Esophagus muscularis mucosa (tissue), 3 donors: Measurements from ENCODE around the gene CATSPER4.

Experiments
- POLR2A ChIP-seq: fragments of 450-650 bp; IDR thresholded peaks from one replicate; pipeline ENCODE4 v1.6.1; 2017; ENCODE audit warnings: antibody characterized with exemption, moderate library complexity, mild to moderate bottlenecking, low read depth
- POLR2AphosphoS5 ChIP-seq, 2 donors: sonication (generic); formaldehyde crosslinking; IDR thresholded peaks; one replicate each; pipeline ENCODE4 v1.6.1; 2017; ENCODE audit warnings: antibody characterized with exemption in 2 of 2
- TF ChIP-seq, protein P1 (sequence below), 3 experiments: fragments of 200-600 bp in 2 of 3; fragments of 450-650 bp in 1 of 3; sonication (generic) in 2 of 3; IDR thresholded peaks; one replicate each; pipeline ENCODE4 v1.5.1; 2017 to 2019; ENCODE audit warnings: antibody characterized with exemption in 3 of 3, mild to moderate bottlenecking in 2 of 3, moderate library complexity in 1 of 3

- TF ChIP-seq, protein P1, sequence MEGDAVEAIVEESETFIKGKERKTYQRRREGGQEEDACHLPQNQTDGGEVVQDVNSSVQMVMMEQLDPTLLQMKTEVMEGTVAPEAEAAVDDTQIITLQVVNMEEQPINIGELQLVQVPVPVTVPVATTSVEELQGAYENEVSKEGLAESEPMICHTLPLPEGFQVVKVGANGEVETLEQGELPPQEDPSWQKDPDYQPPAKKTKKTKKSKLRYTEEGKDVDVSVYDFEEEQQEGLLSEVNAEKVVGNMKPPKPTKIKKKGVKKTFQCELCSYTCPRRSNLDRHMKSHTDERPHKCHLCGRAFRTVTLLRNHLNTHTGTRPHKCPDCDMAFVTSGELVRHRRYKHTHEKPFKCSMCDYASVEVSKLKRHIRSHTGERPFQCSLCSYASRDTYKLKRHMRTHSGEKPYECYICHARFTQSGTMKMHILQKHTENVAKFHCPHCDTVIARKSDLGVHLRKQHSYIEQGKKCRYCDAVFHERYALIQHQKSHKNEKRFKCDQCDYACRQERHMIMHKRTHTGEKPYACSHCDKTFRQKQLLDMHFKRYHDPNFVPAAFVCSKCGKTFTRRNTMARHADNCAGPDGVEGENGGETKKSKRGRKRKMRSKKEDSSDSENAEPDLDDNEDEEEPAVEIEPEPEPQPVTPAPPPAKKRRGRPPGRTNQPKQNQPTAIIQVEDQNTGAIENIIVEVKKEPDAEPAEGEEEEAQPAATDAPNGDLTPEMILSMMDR (IDR thresholded peaks at IDR 0.05) = no peak
- TF ChIP-seq POLR2AphosphoS5 (IDR thresholded peaks at IDR 0.05) (no peak), POLR2A (no peak)
Observed at GRCh38 chr1:26162220-26162709, 28.1 kb upstream of the CATSPER4 start.
